ENCODE measurements around the gene AKNAD1. TPM values are rescaled to one million over a fixed set of nuclear protein-coding genes. Genes with fewer than 3 reads are reported as not detected.
A peak's percentile ranks its signal among the peaks of the same experiment; 100 is the strongest.

AKNAD1 gene
- total and polyA plus RNA-seq, 7 donors, result 0.28 to 2.4 (median 1.5) TPM; not detected in 3

- H3K27me3 ChIP-seq, result no peaks in the 10 kb centered on the region
- intact Hi-C loops (cut with DNase I), result loop anchor here (1.0 to 5.0 kb wide), 2 partner anchors 70 to 134 kb away; partner anchors contain the start of gene CLCC1
- H3K9me3 ChIP-seq, result no peaks in the 10 kb centered on the region
- TF ChIP-seq POLR2AphosphoS5 (IDR thresholded peaks at IDR 0.05), result peak; percentile 6 to 22 (median 8)
- peak; percentile 62 to 86 (median 76) for TF ChIP-seq CTCF (IDR thresholded peaks at IDR 0.05)
- no peak for TF ChIP-seq EP300 (IDR thresholded peaks at IDR 0.05)
- H3K36me3 ChIP-seq, result no peaks in the 10 kb centered on the region
- peak; percentile 93 for DNase-seq
- peaks cover 0 to 46% (median 40%) of the 10 kb centered on the region in 4 donors for H3K4me1 ChIP-seq
- H3K27ac ChIP-seq, result peak overlapping the region; percentile 78 to 89 (median 84)
- H3K4me3 ChIP-seq, result no peak overlapping the region
- 24 to 38% methylated on average over 12 of the region's 12 CpGs for WGBS, 2 donors
Observed at GRCh38 chr1:108828074-108828961, 28.6 kb downstream of the AKNAD1 start.

- no peaks in the 10 kb centered on the region for H3K9me3 ChIP-seq
- intact Hi-C loops (cut with DNase I), result loop anchor here (5.0 kb wide), 1 partner anchor 136 kb away; the partner anchor contains the start of gene CLCC1
- peaks cover 0 to 4% (median 0%) of the 10 kb centered on the region in 4 donors for H3K36me3 ChIP-seq
- H3K27ac ChIP-seq, result no peak overlapping the region
- no peak for DNase-seq
- H3K4me3 ChIP-seq, result no peak overlapping the region
- no peaks in the 10 kb centered on the region for H3K27me3 ChIP-seq
- TF ChIP-seq POLR2AphosphoS5 (IDR thresholded peaks at IDR 0.05), result no peak
- peaks cover 0 to 35% (median 33%) of the 10 kb centered on the region in 4 donors for H3K4me1 ChIP-seq
- WGBS, 2 donors, result 88% methylated on average over 3 of the region's 3 CpGs
Observed at GRCh38 chr1:108826081-108826635, 30.7 kb downstream of the AKNAD1 start.

GRCh38 chr1:108824051-108824450 is 32.8 kb downstream of the AKNAD1 start:
- no peaks in the 10 kb centered on the region for H3K9me3 ChIP-seq
- no peak for DNase-seq
- TF ChIP-seq EP300 (IDR thresholded peaks at IDR 0.05) (no peak), POLR2A (IDR thresholded peaks at IDR 0.05) (no peak), POLR2AphosphoS5 (IDR thresholded peaks at IDR 0.05) (no peak), CTCF (IDR thresholded peaks at IDR 0.05) (no peak)
- peaks cover 0 to 13% (median 12%) of the 10 kb centered on the region in 4 donors for H3K4me1 ChIP-seq
- no peak overlapping the region for H3K4me3 ChIP-seq
- intact Hi-C loops (cut with DNase I), result no loop called here
- 92 to 94% methylated on average over 3 of the region's 3 CpGs for WGBS, 2 donors
- H3K36me3 ChIP-seq, result peaks cover 0 to 4% (median 0%) of the 10 kb centered on the region in 4 donors
- no peaks in the 10 kb centered on the region for H3K27me3 ChIP-seq
- no peak overlapping the region for H3K27ac ChIP-seq

GRCh38 chr1:108823632-108824031 is 33.3 kb downstream of the AKNAD1 start:
- H3K27me3 ChIP-seq, result no peaks in the 10 kb centered on the region
- H3K36me3 ChIP-seq, result peaks cover 0 to 4% (median 0%) of the 10 kb centered on the region in 4 donors
- no peaks in the 10 kb centered on the region for H3K9me3 ChIP-seq
- no peak overlapping the region for H3K4me3 ChIP-seq
- H3K27ac ChIP-seq, result no peak overlapping the region
- no peak for DNase-seq
- no peak for TF ChIP-seq POLR2A (IDR thresholded peaks at IDR 0.05)
- no peak for TF ChIP-seq POLR2AphosphoS5 (IDR thresholded peaks at IDR 0.05)
- TF ChIP-seq EP300 (IDR thresholded peaks at IDR 0.05), result no peak
- TF ChIP-seq CTCF (IDR thresholded peaks at IDR 0.05), result no peak
- peaks cover 0 to 10% (median 9%) of the 10 kb centered on the region in 4 donors for H3K4me1 ChIP-seq
- WGBS, 2 donors, result 68 to 86% methylated on average over 3 of the region's 3 CpGs
- intact Hi-C loops (cut with DNase I), result no loop called here

- 69 to 79% methylated on average over 5 of the region's 5 CpGs for WGBS, 2 donors
- no peak for DNase-seq
- TF ChIP-seq EP300 (IDR thresholded peaks at IDR 0.05) (no peak), POLR2A (IDR thresholded peaks at IDR 0.05) (no peak), CTCF (IDR thresholded peaks at IDR 0.05) (no peak), POLR2AphosphoS5 (IDR thresholded peaks at IDR 0.05) (no peak)
- H3K9me3 ChIP-seq, result no peaks in the 10 kb centered on the region
- H3K4me3 ChIP-seq, result no peak overlapping the region
- peaks cover 0 to 4% (median 0%) of the 10 kb centered on the region in 4 donors for H3K36me3 ChIP-seq
- no peaks in the 10 kb centered on the region for H3K27me3 ChIP-seq
- no peak overlapping the region for H3K27ac ChIP-seq
- peaks cover 0 to 27% (median 22%) of the 10 kb centered on the region in 4 donors for H3K4me1 ChIP-seq
- intact Hi-C loops (cut with DNase I), result no loop called here
Observed at GRCh38 chr1:108819878-108820277, 37.0 kb downstream of the AKNAD1 start.

Data from sigmoid colon (tissue), 7 donors.